CD4-positive, CD25-positive, alpha-beta regulatory T cell (primary cell): ENCODE data around the gene MACROD2. TPM values are rescaled to one million over a fixed set of nuclear protein-coding genes. Genes with fewer than 3 reads are reported as not detected.

ENCODE experiments used
- ATAC-seq, 2 donors: fragments of 150-1000 bp; cut with Tn5 transposase; one replicate each; pipeline ENCODE4 v1.10.0; 2021; ENCODE audit warnings: low read depth in 2 of 2, moderate number of reproducible peaks in 2 of 2, moderate library complexity in 1 of 2
- DNase-seq, 3 donors: peaks; one replicate each; pipeline versions ENCODE4 v3.0.0 to v3.0.0-alpha.2; 2012 to 2022; ENCODE audit warnings: mixed read lengths in 1 of 3
- H3K27ac ChIP-seq: one replicate; pipeline ENCODE4 v1.7.0; 2013; ENCODE audit warnings: mild to moderate bottlenecking, low read length; ENCODE audit not compliant: insufficient read depth, poor library complexity, severe bottlenecking
- H3K27me3 ChIP-seq: one replicate; pipeline ENCODE4 v1.7.0; 2013; ENCODE audit warnings: low read length; ENCODE audit not compliant: control insufficient read depth, insufficient read depth
- H3K36me3 ChIP-seq: one replicate; pipeline ENCODE4 v1.7.0; 2013; ENCODE audit warnings: mild to moderate bottlenecking, low read length, moderate library complexity; ENCODE audit not compliant: control insufficient read depth, insufficient read depth
- H3K4me1 ChIP-seq: 2 replicates; pipeline ENCODE4 v1.7.0; 2013; ENCODE audit warnings: mild to moderate bottlenecking, low read length; ENCODE audit not compliant: insufficient read depth, control insufficient read depth, poor library complexity, severe bottlenecking
- H3K4me3 ChIP-seq: one replicate; pipeline ENCODE4 v1.7.0; 2013; ENCODE audit warnings: low read depth, mild to moderate bottlenecking, low read length, moderate library complexity
- H3K9me3 ChIP-seq, 2 experiments: 1 replicate in 1 of 2; 2 replicates in 1 of 2; pipeline ENCODE4 v1.7.0; 2013; ENCODE audit warnings: low read length in 2 of 2, mild to moderate bottlenecking in 1 of 2, moderate library complexity in 1 of 2; ENCODE audit not compliant: control insufficient read depth in 2 of 2
- H3K27ac Mint-ChIP-seq, 3 donors: one replicate each; pipeline ENCODE4 v1.8.0; 2020 to 2022; ENCODE audit warnings: mild to moderate bottlenecking in 3 of 3, mixed read lengths in 3 of 3, moderate library complexity in 2 of 3
- H3K27me3 Mint-ChIP-seq: one replicate; pipeline ENCODE4 v1.8.0; 2022; ENCODE audit warnings: mild to moderate bottlenecking, mixed read lengths
- H3K36me3 Mint-ChIP-seq: one replicate; pipeline ENCODE4 v1.8.0; 2020; ENCODE audit warnings: mixed read lengths
- H3K4me1 Mint-ChIP-seq, 4 donors: one replicate each; pipeline ENCODE4 v1.8.0; 2020 to 2022; ENCODE audit warnings: mixed read lengths in 4 of 4, mild to moderate bottlenecking in 1 of 4
- H3K4me3 Mint-ChIP-seq, 4 donors: one replicate each; pipeline ENCODE4 v1.8.0; 2020 to 2022; ENCODE audit warnings: mild to moderate bottlenecking in 4 of 4, mixed read lengths in 4 of 4, moderate library complexity in 3 of 4
- H3K9me3 Mint-ChIP-seq, 7 donors: one replicate each; pipeline ENCODE4 v1.8.0; 2020 to 2022; ENCODE audit warnings: mixed read lengths in 7 of 7, mild to moderate bottlenecking in 3 of 7, moderate library complexity in 2 of 7
- polyA plus RNA-seq, 4 donors: library from polyadenylated mRNA; unstranded; fragments of 300-500 nt; fragmentation: Illumina TruSeq; gene quantifications; one replicate each; pipeline ENCODE4 v1.2.3, GENCODE V29; 2021
- total RNA-seq: library from RNA; stranded (reverse); gene quantifications from one replicate; pipeline ENCODE4 v1.2.3, GENCODE V29; 2022

Gene MACROD2
- total and polyA plus RNA-seq, 5 donors from 2014 or later: 1.4 TPM; not detected in 4

- Mint-ChIP-seq H3K36me3 (no peaks in the 10 kb centered on the region), H3K27me3 (no peaks in the 10 kb centered on the region), H3K4me3 (no peak overlapping the region), H3K9me3 (peaks cover 0 to 28% (median 5%) of the 10 kb centered on the region in 7 donors), H3K4me1 (no peaks in the 10 kb centered on the region), H3K27ac (no peak overlapping the region)
- no peak overlapping the region for H3K27ac ChIP-seq
- H3K27me3 ChIP-seq: no peaks in the 10 kb centered on the region
- DNase-seq: no peak
- no peaks in the 10 kb centered on the region for H3K36me3 ChIP-seq
- H3K4me1 ChIP-seq: no peaks in the 10 kb centered on the region
- no peak overlapping the region for H3K4me3 ChIP-seq
- H3K9me3 ChIP-seq: peaks cover 0 to 1% of the 10 kb centered on the region in 2 experiments
- ATAC-seq: no peak
These were observed 701.6 kb downstream of the MACROD2 start for GRCh38 chr20:14696937-14697336.

DNA sequence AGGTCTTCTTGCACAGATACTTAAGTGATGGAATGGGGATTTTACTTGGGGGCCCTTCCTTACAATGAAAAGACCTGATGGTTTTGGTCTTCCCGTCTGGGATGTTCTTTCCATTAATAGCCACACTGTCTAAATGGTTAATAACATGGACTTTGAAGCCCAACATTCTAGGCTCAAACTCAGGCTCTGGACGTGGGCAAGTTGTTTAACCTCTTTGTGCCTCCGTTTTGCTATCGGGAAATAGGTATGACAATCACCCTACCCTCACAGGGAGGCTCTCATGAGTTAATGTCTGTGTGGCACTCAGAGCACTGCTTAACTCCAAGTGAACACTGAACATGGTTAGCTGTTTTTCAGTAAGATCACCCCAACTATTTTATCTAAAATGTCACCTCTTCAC, 702.8 kb downstream of the MACROD2 start:
- Mint-ChIP-seq H3K27ac (no peak overlapping the region), H3K4me1 (no peaks in the 10 kb centered on the region), H3K9me3 (peaks cover 0 to 32% (median 5%) of the 10 kb centered on the region in 7 donors), H3K4me3 (no peak overlapping the region), H3K36me3 (no peaks in the 10 kb centered on the region), H3K27me3 (no peaks in the 10 kb centered on the region)
- DNase-seq (no peak), ATAC-seq (no peak)
- H3K36me3 ChIP-seq: no peaks in the 10 kb centered on the region
- no peak overlapping the region for H3K4me3 ChIP-seq
- H3K4me1 ChIP-seq: no peaks in the 10 kb centered on the region
- no peaks in the 10 kb centered on the region for H3K27me3 ChIP-seq
- H3K27ac ChIP-seq: no peak overlapping the region
- peaks cover 0 to 1% of the 10 kb centered on the region in 2 experiments for H3K9me3 ChIP-seq

- no peaks in the 10 kb centered on the region for H3K36me3 Mint-ChIP-seq
These were observed 703.5 kb downstream of the MACROD2 start for GRCh38 chr20:14698605-14699373.

GRCh38 chr20:14700639-14700960, 705.3 kb downstream of the MACROD2 start:
- no peak overlapping the region for H3K4me3 Mint-ChIP-seq
- Histone ChIP-seq H3K9me3 (peaks cover 0 to 1% of the 10 kb centered on the region in 2 experiments), H3K27me3 (no peaks in the 10 kb centered on the region), H3K4me3 (no peak overlapping the region), H3K27ac (no peak overlapping the region), H3K36me3 (no peaks in the 10 kb centered on the region), H3K4me1 (no peaks in the 10 kb centered on the region)
- DNase-seq (no peak), ATAC-seq (no peak)
- no peaks in the 10 kb centered on the region for H3K27me3 Mint-ChIP-seq
- H3K9me3 Mint-ChIP-seq: peaks cover 0 to 32% (median 3%) of the 10 kb centered on the region in 7 donors
- no peak overlapping the region for H3K27ac Mint-ChIP-seq
- no peaks in the 10 kb centered on the region for H3K36me3 Mint-ChIP-seq
- no peaks in the 10 kb centered on the region for H3K4me1 Mint-ChIP-seq

More at GRCh38 chr20:14698605-14699373, 703.5 kb downstream of the MACROD2 start:
- no peak for ATAC-seq
- H3K27me3 ChIP-seq: no peaks in the 10 kb centered on the region
- no peaks in the 10 kb centered on the region for H3K4me1 ChIP-seq
- peaks cover 0 to 29% (median 5%) of the 10 kb centered on the region in 7 donors for H3K9me3 Mint-ChIP-seq
- H3K27me3 Mint-ChIP-seq: no peaks in the 10 kb centered on the region
- H3K27ac ChIP-seq: no peak overlapping the region
- H3K4me3 Mint-ChIP-seq: no peak overlapping the region
- H3K27ac Mint-ChIP-seq: no peak overlapping the region
- H3K4me3 ChIP-seq: no peak overlapping the region
- peaks cover 0 to 1% of the 10 kb centered on the region in 2 experiments for H3K9me3 ChIP-seq
- no peak for DNase-seq
- H3K36me3 ChIP-seq: no peaks in the 10 kb centered on the region
- no peaks in the 10 kb centered on the region for H3K4me1 Mint-ChIP-seq

- Mint-ChIP-seq H3K27ac (no peak overlapping the region), H3K4me1 (no peaks in the 10 kb centered on the region), H3K36me3 (no peaks in the 10 kb centered on the region), H3K4me3 (no peak overlapping the region), H3K9me3 (peaks cover 0 to 26% (median 3%) of the 10 kb centered on the region in 7 donors), H3K27me3 (no peaks in the 10 kb centered on the region)
- Histone ChIP-seq H3K4me3 (no peak overlapping the region), H3K9me3 (peaks cover 0 to 1% of the 10 kb centered on the region in 2 experiments), H3K27me3 (no peaks in the 10 kb centered on the region), H3K4me1 (no peaks in the 10 kb centered on the region), H3K36me3 (no peaks in the 10 kb centered on the region), H3K27ac (no peak overlapping the region)
- DNase-seq (no peak), ATAC-seq (no peak)
These were observed 706.0 kb downstream of the MACROD2 start for GRCh38 chr20:14701326-14701725.

- H3K27ac Mint-ChIP-seq: no peak overlapping the region
- H3K9me3 Mint-ChIP-seq: peaks cover 1 to 19% (median 5%) of the 10 kb centered on the region in 7 donors
- Histone ChIP-seq H3K27ac (no peak overlapping the region), H3K4me3 (no peak overlapping the region), H3K9me3 (no peaks in the 10 kb centered on the region), H3K36me3 (no peaks in the 10 kb centered on the region), H3K27me3 (no peaks in the 10 kb centered on the region), H3K4me1 (no peaks in the 10 kb centered on the region)
- no peaks in the 10 kb centered on the region for H3K36me3 Mint-ChIP-seq
- no peak for DNase-seq
- H3K4me1 Mint-ChIP-seq: no peaks in the 10 kb centered on the region
- H3K27me3 Mint-ChIP-seq: no peaks in the 10 kb centered on the region
- ATAC-seq: no peak
- no peak overlapping the region for H3K4me3 Mint-ChIP-seq
These were observed 711.2 kb downstream of the MACROD2 start for GRCh38 chr20:14706555-14706954.

DNA sequence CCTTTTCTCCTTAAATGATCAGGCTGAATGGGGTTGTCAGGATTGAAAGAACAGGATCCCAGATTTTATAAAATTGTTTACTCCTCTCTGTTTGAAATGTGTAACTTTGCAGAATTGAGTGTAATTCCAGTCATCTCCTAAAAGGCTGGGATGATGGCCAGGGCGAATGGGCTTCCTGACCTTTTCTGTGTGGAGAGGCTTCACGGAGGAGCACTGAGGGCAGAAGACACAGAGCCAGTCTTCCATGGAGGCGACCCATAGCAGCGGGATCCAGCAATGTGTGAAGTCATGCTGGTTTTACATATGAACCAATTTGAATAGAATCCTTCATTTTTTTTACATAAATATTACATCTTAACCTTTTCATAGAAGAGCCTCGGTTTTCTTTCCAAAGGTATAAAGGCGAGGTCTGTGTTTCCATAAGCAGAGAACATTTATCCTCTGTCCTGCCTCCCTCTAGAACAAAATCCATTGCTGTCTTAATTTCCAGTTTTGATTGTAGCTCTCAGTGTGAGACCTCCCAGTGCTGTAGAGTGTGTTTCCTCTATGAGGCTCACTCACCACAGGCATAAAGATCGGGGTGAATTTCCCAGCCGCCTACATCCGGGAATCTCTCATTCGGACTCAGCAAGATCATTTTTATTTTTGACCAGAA, 711.8 kb downstream of the MACROD2 start:
- no peaks in the 10 kb centered on the region for H3K36me3 Mint-ChIP-seq
- Histone ChIP-seq H3K4me3 (no peak overlapping the region), H3K9me3 (no peaks in the 10 kb centered on the region), H3K27ac (no peak overlapping the region), H3K4me1 (no peaks in the 10 kb centered on the region), H3K27me3 (no peaks in the 10 kb centered on the region), H3K36me3 (no peaks in the 10 kb centered on the region)
- H3K27ac Mint-ChIP-seq: no peak overlapping the region
- peaks cover 2 to 14% (median 5%) of the 10 kb centered on the region in 7 donors for H3K9me3 Mint-ChIP-seq
- no peaks in the 10 kb centered on the region for H3K4me1 Mint-ChIP-seq
- H3K4me3 Mint-ChIP-seq: no peak overlapping the region
- ATAC-seq (no peak), DNase-seq (no peak)
- no peaks in the 10 kb centered on the region for H3K27me3 Mint-ChIP-seq
